Large intestine (tissue), 3 donors: Measurements from ENCODE around the gene CLSTN2. TPM values are rescaled to one million over a fixed set of nuclear protein-coding genes. Genes with fewer than 3 reads are reported as not detected.

ENCODE experiments used
- DNase-seq, 2 donors: peaks; one replicate each; pipeline versions ENCODE4 v3.0.0 to v3.0.0-alpha.2; 2013
- H3K27ac ChIP-seq: one replicate; pipeline ENCODE4 v1.5.1; 2013; ENCODE audit warnings: low read length
- H3K27me3 ChIP-seq: 2 replicates; pipeline ENCODE4 v1.6.1; 2013; ENCODE audit warnings: low read length; ENCODE audit not compliant: control insufficient read depth, insufficient read depth
- H3K36me3 ChIP-seq: 2 replicates; pipeline ENCODE4 v1.6.1; 2013; ENCODE audit warnings: low read length; ENCODE audit not compliant: control insufficient read depth, insufficient read depth
- H3K4me1 ChIP-seq: one replicate; pipeline ENCODE4 v1.6.1; 2013; ENCODE audit warnings: low read length; ENCODE audit not compliant: control insufficient read depth, insufficient read depth
- H3K4me3 ChIP-seq: one replicate; pipeline ENCODE4 v1.5.1; 2013; ENCODE audit warnings: low read length
- H3K9me3 ChIP-seq: one replicate; pipeline ENCODE4 v1.6.1; 2013; ENCODE audit warnings: mild to moderate bottlenecking, low read depth, low read length, moderate library complexity; ENCODE audit not compliant: control insufficient read depth
- WGBS: methylation state at CpG from one replicate; pipeline ENCODE4 v1.1.5; 2013; ENCODE audit warnings: low lambda C conversion rate; ENCODE audit not compliant: insufficient coverage; 5-methylcytosine and 5-hydroxymethylcytosine counted together
- polyA plus RNA-seq: library from polyadenylated mRNA; unstranded; fragments of 120-200 nt; gene quantifications from one replicate; pipeline ENCODE4 v1.2.1, GENCODE V29; 2013

Gene CLSTN2
- polyA plus RNA-seq, 1 donor = 1.8 TPM

- no peak for DNase-seq
- H3K27ac ChIP-seq = no peak overlapping the region
- no peaks in the 10 kb centered on the region for H3K4me1 ChIP-seq
- H3K36me3 ChIP-seq = no peaks in the 10 kb centered on the region
- peaks cover 9% of the 10 kb centered on the region for H3K27me3 ChIP-seq
- no peak overlapping the region for H3K4me3 ChIP-seq
- no peaks in the 10 kb centered on the region for H3K9me3 ChIP-seq
- WGBS = 81% methylated on average over 4 of the region's 7 CpGs
Observed at GRCh38 chr3:139944256-139944910, 9.4 kb downstream of the CLSTN2 start.

DNA sequence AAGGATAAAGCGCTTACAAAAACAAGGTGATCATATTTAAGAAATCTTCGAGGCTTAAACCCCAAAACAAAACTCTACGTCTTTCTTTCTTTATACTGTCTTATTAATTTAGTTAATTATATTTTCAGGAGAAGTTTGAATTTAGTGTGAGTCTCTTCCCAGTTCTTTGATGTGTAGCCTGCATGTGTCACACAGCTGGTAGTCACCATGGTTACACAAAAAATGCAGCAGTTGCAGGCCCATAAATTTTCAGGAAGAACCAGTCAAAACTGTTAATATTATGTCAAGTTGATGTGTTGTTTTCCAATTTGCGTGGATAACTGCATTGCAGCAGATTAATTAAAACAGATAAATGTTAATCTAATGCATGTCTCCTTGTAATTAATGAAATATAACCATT lies 10.4 kb downstream of the CLSTN2 start:
- Histone ChIP-seq H3K27me3 (peaks cover 9% of the 10 kb centered on the region), H3K27ac (no peak overlapping the region), H3K36me3 (no peaks in the 10 kb centered on the region), H3K4me3 (no peak overlapping the region), H3K9me3 (no peaks in the 10 kb centered on the region), H3K4me1 (no peaks in the 10 kb centered on the region)
- DNase-seq = no peak
- 100% methylated on average over 3 of the region's 4 CpGs for WGBS

GRCh38 chr3:139945942-139946341 lies 11.0 kb downstream of the CLSTN2 start:
- Histone ChIP-seq H3K4me1 (no peaks in the 10 kb centered on the region), H3K9me3 (no peaks in the 10 kb centered on the region), H3K36me3 (no peaks in the 10 kb centered on the region), H3K27ac (no peak overlapping the region), H3K4me3 (no peak overlapping the region), H3K27me3 (peaks cover 9% of the 10 kb centered on the region)
- no peak for DNase-seq

- H3K36me3 ChIP-seq = no peaks in the 10 kb centered on the region
- no peak overlapping the region for H3K27ac ChIP-seq
- no peak for DNase-seq
- no peaks in the 10 kb centered on the region for H3K9me3 ChIP-seq
- no peaks in the 10 kb centered on the region for H3K4me1 ChIP-seq
- H3K4me3 ChIP-seq = no peak overlapping the region
- H3K27me3 ChIP-seq = peaks cover 9% of the 10 kb centered on the region
Observed at GRCh38 chr3:139948467-139948866, 13.5 kb downstream of the CLSTN2 start.

GRCh38 chr3:139948898-139949297 lies 13.9 kb downstream of the CLSTN2 start:
- no peaks in the 10 kb centered on the region for H3K36me3 ChIP-seq
- H3K9me3 ChIP-seq = no peaks in the 10 kb centered on the region
- no peaks in the 10 kb centered on the region for H3K4me1 ChIP-seq
- no peak overlapping the region for H3K4me3 ChIP-seq
- no CpG with 5 or more reads among the region's 6 CpGs for WGBS
- H3K27ac ChIP-seq = no peak overlapping the region
- H3K27me3 ChIP-seq = peaks cover 9% of the 10 kb centered on the region
- DNase-seq = no peak

GRCh38 chr3:139953131-139953910 lies 18.3 kb downstream of the CLSTN2 start:
- DNase-seq = no peak
- H3K4me3 ChIP-seq = no peak overlapping the region
- WGBS = no CpG with 5 or more reads among the region's 2 CpGs
- H3K4me1 ChIP-seq = no peaks in the 10 kb centered on the region
- no peaks in the 10 kb centered on the region for H3K36me3 ChIP-seq
- no peak overlapping the region for H3K27ac ChIP-seq
- H3K9me3 ChIP-seq = no peaks in the 10 kb centered on the region
- H3K27me3 ChIP-seq = peaks cover 3% of the 10 kb centered on the region

DNA sequence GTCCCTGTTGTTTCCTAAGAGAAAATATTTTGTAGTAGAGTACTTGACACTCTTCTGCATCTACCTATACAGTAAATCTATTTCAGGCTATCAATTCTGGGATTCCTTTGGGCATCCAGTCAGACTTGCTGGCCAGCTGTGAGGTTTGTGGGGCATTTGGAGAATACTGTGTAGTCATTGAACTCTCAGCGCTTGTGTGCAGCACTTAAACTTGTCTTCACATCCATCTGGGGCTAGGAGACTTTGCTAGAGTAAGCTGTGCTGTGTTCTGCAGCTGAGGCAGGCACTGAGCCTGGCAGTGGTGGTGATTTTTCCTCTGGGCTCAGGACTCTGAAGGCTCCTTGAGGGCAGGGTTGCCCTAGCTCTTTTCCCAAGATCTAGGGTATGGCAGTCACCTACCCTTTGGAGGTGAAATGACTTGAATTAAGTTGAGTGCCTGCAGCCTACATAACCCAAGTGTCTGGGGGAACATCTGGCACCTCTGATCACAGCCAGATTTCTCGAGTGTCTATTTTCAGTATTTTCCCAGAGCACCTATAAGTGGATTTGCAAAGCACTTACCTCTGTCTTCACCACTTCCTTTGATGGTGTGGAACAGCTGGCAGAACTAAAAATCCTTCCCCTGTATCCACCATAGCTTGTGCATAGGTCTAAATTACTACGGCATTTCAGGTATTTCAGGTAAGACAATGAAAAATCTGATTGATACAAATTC lies 19.3 kb downstream of the CLSTN2 start:
- no peaks in the 10 kb centered on the region for H3K36me3 ChIP-seq
- no peak for DNase-seq
- H3K27ac ChIP-seq = no peak overlapping the region
- no CpG with 5 or more reads among the region's 3 CpGs for WGBS
- no peaks in the 10 kb centered on the region for H3K27me3 ChIP-seq
- H3K4me1 ChIP-seq = no peaks in the 10 kb centered on the region
- no peak overlapping the region for H3K4me3 ChIP-seq
- no peaks in the 10 kb centered on the region for H3K9me3 ChIP-seq

DNA sequence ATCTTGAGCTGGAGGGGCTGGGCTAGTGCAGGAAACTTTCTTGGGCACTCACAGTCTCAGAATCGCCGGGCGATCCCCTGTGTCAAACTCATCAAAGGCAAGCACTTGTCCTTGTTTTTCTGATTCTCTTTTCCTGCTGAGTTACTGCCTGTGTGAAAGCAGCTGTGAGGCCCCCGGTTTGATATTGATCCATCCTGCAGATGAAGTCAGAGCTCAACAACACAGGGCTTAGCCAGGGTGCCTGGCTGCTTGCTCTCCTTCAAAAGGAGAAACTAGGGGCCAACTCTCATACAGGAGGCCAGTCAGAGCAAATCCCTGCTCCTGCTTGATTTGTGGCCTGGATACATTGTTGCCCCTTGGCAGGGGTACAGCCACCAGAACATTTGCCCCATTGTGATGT lies 22.9 kb downstream of the CLSTN2 start:
- H3K27ac ChIP-seq = no peak overlapping the region
- H3K36me3 ChIP-seq = no peaks in the 10 kb centered on the region
- WGBS = no CpG with 5 or more reads among the region's 4 CpGs
- no peaks in the 10 kb centered on the region for H3K9me3 ChIP-seq
- H3K4me3 ChIP-seq = no peak overlapping the region
- DNase-seq = no peak
- no peaks in the 10 kb centered on the region for H3K4me1 ChIP-seq
- H3K27me3 ChIP-seq = peaks cover 4% of the 10 kb centered on the region

GRCh38 chr3:139969386-139969785 lies 34.4 kb downstream of the CLSTN2 start:
- no CpG with 5 or more reads among the region's 1 CpG for WGBS
- Histone ChIP-seq H3K36me3 (no peaks in the 10 kb centered on the region), H3K4me1 (no peaks in the 10 kb centered on the region), H3K27me3 (peaks cover 3% of the 10 kb centered on the region), H3K9me3 (no peaks in the 10 kb centered on the region), H3K27ac (no peak overlapping the region), H3K4me3 (no peak overlapping the region)
- no peak for DNase-seq

GRCh38 chr3:139970526-139970925 lies 35.5 kb downstream of the CLSTN2 start:
- DNase-seq = no peak
- Histone ChIP-seq H3K27me3 (peaks cover 3% of the 10 kb centered on the region), H3K9me3 (no peaks in the 10 kb centered on the region), H3K27ac (no peak overlapping the region), H3K4me3 (no peak overlapping the region), H3K36me3 (no peaks in the 10 kb centered on the region), H3K4me1 (no peaks in the 10 kb centered on the region)
- WGBS = no CpG with 5 or more reads among the region's 5 CpGs
